ENCODE measurements around the gene SLC22A23.

DNA sequence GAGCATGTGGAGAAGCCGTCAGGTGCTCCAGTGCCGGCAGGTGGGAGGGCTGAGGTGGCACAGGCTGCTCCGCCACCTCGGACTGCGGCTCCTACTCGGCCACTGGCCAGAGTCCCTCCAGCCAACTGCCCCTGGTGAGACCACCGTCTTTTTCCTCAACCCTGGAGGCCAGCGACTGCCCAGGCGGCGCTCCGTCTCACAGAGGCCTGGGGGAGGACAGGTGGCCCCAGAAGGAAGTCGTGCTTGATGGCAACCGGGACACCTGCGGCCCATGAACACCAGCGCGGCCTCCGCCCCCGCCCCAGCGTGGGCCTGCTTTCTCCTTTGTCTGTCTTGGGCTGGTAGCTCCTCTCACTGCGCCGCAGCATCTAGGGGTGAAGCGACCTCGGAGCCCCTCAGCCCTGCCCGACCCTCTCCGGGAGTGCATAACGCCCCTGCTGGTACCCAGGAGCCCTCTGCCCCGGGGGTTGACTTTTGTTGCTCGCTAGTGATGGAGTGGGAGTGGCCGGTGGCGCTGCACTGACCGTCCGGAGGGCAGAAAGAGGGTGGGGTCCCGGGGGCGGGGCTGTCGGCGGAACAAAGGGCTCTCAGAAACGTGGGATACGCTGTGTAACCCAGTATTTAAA, 228.7 kb downstream of the SLC22A23 start:
- no peak for TF ChIP-seq ZNF274 (IDR thresholded peaks at IDR 0.05; ENCODE audit: low read depth, low read length)
- no peak for TF ChIP-seq YY1 (IDR thresholded peaks at IDR 0.05; ENCODE audit: insufficient read depth, insufficient read length)
- no peak for TF ChIP-seq SUZ12 (IDR thresholded peaks at IDR 0.05; ENCODE audit: extremely low read depth, insufficient read depth, insufficient read length)
